ENCODE results near the gene LMAN1L.

LMAN1L gene

DNA sequence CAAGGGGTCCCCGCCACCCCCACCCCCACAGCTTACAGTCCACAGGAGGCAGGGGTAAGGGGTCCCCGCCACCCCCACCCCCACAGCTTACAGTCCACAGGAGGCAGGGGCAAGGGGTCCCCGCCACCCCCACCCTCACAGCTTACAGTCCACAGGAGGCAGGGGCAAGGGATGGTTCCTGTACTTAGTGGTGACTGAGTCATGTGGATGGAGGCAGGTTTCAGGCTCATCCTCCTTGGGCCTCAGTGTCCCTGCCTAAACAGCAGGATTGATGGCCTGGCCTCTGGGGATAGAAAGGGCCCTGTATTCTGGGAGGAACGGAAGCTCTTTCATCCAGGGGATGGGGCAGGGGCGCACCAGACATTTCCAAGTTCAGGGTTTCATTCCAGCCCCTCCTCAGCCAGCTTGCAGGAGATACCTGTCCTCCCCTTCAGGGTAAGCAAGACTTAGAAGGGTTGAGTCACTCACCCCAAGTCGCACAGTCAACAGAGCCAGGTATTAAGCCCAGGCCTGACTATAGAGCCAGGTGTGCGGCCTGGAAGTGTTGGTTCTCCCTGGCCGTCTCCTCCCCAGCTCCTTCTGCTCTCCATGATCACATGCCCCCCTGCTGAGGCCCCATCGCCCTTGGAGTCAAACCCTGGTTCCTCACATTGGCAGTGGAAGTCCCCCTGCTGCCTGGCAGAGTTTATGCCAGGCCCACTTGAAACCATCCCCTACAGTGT, 18.2 kb upstream of the LMAN1L start:
- DNase-seq, result no peak

DNA sequence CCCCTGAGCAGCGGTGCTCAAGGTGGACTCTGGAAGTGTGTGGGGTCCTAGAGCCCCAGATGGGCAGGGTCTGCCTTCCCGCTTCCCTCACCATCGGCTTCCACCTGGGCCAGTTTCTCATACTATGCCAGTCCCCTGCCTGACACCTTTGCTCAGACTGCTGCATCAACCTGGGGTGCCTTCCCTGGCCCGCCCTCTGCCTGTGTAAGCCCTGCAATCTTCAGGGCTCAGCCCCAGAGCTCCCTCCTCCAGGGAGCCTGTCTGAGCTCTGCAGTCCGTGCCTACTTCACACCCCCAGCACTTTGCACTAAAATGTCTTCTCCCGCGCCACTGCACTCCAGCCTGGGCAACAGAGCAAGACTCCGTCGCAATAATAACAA, 17.7 kb upstream of the LMAN1L start:
- no peak for DNase-seq

DNA sequence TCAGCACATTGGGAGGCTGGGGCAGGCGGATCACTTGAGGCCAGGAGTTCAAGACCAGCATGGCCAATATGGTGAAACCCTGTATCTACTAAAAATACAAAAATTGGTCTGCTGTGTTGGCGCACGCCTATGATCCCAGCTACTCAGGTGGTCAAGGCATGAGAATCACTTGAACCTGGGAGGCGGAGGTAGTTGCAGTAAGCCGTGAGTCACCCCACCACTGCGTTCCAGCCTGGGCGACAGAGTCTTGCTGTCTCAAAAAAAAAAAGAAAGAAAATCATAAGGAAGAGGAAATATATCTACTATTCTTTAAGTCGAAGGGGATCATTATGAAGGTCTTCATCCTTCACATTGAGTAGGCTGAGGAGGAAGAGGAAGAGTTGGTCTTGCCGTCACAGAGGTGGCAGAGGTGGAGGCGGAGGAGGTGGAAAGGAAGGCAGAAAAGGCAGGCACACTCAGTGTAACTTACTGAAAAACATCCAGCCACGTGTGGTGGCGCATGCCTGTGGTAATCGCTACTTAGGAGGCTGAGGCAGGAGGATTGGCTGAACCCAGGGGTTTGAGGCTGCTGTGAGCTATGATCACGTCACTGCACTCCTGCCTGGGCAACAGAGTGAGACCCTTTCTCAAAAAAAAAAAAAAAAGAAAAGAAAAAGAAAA, 16.5 kb upstream of the LMAN1L start:
- DNase-seq, result no peak

DNA sequence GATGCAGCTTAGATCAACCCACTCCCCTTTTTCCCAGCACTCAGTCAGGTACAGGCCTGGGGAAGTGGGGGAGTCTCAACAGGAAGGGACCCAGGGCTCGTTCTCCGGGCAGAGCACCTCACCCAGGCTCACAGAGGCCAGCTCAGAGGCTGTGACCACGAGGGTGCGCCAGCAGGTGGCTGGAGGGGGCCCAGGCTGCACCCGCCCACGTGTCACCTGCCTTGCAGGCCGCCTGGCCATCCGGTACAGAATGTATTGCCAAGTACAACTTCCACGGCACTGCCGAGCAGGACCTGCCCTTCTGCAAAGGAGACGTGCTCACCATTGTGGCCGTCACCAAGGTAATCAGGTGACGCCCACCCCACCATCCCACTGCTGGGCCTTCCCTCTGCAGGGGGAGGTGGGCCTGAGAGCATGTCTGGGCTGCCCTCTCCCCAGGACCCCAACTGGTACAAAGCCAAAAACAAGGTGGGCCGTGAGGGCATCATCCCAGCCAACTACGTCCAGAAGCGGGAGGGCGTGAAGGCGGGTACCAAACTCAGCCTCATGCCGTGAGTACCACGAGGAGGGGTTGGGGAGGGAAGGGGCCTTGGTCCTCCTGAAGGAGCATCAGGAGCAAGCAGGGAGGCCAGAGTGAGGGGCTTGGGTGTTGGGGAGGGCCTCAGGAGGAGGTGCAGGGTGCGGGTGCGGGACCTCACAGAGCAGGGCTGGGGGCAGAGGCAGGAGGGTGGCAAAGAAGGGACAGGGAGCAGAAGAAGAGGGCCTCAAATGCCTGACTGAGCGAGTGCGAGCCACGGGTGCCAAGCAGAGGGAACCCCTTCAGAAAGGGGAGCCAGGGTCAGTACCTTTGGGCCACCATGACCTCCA, 14.0 kb upstream of the LMAN1L start:
- DNase-seq, result no peak

DNA sequence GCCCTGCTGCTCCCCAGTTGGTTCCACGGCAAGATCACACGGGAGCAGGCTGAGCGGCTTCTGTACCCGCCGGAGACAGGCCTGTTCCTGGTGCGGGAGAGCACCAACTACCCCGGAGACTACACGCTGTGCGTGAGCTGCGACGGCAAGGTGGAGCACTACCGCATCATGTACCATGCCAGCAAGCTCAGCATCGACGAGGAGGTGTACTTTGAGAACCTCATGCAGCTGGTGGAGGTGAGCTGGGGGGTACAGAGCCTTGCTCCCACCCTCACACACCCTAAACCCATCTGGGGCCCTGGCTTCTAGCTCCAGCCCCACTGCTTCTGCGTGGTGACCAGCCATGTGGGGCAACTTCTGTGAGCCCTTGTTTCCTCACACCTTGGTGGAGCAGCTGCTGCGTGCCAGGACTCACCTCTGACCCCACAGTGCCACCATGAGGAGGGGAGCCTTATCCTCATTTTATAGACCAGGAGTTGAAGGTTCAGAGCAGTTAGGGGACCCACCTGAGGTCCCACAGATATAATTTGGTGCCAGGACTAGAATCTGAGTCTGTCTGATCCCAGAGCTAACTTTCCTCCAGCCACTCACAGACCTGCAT, 13.3 kb upstream of the LMAN1L start:
- DNase-seq, result no peak

DNA sequence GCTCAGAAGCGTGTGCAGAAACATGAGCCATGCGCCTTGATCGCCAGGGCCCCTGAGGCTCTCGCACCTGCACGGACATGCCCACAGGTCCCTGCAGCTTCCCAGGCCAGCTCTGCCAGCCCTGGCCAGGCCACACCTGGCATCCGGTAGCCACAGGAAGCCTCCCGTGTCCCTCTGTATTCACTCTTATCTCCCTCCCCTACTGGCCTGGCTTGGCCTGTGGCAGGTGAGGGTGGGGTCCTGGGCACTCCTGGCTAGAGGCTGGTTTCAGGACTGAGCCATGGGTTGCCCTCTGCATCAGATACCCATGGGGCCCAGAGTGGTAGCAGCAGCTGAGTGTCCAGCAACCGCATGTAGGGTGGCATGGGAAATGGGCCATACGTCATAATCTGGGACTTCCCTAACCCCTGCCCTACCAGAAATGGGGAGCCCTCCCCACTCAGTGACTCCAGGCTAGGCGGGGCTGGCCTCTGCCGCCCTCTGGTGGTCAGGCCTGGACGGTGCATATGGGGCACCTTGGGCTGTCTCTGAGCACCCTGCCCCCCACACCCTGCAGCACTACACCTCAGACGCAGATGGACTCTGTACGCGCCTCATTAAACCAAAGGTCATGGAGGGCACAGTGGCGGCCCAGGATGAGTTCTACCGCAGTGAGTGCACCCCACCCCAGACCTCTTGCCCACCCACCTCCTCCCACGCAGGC, 12.6 kb upstream of the LMAN1L start:
- DNase-seq, result no peak

DNA sequence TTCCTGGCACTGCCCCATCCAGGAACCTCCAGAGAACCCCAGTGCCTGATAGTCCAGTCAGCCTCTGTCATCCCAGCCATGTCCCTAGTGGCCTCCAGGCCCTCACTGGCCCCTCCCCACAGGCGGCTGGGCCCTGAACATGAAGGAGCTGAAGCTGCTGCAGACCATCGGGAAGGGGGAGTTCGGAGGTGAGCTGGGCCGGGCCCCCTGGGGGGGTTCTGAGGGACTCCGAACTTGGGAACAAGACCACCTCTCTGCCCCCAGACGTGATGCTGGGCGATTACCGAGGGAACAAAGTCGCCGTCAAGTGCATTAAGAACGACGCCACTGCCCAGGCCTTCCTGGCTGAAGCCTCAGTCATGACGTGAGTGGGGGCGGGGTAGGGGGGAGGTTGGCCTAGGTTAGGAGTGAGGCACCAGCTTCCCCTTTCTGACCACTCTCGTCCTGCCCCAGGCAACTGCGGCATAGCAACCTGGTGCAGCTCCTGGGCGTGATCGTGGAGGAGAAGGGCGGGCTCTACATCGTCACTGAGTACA, 12.0 kb upstream of the LMAN1L start:
- no peak for DNase-seq

DNA sequence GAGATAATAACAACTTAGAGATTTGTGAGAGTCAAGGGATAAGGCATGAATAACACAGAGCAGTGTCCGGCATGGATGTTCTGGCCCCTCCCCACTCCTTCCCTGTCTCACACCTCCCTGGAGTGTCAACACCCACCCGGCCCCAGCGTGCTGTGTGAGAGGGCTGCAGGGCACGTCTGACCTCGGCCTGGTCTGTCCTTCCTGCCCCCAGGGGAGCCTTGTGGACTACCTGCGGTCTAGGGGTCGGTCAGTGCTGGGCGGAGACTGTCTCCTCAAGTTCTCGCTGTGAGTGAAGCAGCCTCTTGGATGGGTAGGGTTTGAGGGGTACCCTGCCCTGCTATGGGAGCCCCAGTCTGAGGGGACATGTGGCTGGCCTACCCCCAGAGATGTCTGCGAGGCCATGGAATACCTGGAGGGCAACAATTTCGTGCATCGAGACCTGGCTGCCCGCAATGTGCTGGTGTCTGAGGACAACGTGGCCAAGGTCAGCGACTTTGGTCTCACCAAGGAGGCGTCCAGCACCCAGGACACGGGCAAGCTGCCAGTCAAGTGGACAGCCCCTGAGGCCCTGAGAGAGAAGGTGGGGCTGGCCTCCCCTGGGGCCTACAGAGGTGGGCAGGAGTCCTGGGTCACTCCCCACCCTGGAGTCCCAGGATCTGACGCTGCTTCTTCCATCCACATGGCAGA, 11.2 kb upstream of the LMAN1L start:
- no peak for DNase-seq

DNA sequence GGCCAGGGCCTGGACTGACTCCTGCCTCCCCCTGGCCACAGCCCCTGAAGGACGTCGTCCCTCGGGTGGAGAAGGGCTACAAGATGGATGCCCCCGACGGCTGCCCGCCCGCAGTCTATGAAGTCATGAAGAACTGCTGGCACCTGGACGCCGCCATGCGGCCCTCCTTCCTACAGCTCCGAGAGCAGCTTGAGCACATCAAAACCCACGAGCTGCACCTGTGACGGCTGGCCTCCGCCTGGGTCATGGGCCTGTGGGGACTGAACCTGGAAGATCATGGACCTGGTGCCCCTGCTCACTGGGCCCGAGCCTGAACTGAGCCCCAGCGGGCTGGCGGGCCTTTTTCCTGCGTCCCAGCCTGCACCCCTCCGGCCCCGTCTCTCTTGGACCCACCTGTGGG, 10.3 kb upstream of the LMAN1L start:
- no peak for DNase-seq

DNA sequence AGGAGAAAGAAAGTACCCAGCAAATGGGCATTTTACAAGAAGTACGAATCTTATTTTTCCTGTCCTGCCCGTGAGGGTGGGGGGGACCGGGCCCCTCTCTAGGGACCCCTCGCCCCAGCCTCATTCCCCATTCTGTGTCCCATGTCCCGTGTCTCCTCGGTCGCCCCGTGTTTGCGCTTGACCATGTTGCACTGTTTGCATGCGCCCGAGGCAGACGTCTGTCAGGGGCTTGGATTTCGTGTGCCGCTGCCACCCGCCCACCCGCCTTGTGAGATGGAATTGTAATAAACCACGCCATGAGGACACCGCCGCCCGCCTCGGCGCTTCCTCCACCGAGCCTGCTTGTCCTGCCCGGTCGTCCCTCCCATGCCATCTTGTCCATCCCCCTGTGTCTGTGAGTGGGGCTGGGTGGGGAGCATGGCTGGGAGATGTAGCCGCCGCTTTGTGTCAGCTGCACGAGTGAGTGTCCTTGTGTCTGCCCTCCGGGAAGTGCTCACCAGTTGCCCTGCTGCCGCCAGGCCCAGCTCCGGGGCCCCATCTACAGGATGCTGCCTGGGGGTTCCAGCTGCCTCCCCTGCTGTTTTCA, 9.7 kb upstream of the LMAN1L start:
- DNase-seq, result no peak

DNA sequence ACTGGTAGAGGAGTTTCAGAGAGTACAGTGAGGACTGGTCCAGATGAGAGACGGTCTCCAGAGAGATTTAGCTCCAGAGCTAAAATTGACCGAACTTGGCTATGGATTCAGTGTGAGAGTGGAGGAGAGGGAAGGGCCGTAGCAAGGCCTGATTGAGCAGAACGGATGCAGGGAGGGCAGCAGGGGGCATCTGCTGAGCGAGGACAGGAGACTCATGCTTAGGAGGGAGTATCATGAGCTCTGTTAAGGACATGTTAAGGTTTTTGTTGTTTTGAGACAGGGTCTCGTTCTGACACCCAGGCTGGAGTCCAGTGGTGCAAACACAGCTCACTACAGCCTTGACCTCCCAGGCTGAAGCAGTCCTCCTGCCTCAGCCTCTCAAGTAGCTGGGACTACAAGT, 7.7 kb upstream of the LMAN1L start:
- no peak for DNase-seq

DNA sequence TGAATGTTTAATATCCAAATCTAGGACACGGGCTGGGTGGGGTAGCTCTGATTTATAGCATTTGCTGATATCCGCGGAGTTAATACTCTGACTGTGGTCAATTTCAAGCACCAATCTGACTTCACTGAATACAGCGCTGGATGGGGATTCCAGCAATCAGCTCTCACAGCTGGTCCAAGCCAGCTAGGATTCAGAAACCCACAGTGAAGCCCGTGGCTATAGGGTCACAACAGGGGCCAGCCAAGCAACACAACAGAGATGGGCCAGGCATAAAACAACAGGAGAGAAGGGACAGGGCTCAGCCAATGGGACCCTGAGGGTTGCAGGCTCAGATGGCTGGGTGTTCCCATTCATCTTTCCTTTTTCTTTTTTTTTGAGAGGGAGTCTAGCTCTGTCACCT, 5.4 kb upstream of the LMAN1L start:
- DNase-seq, result no peak

DNA sequence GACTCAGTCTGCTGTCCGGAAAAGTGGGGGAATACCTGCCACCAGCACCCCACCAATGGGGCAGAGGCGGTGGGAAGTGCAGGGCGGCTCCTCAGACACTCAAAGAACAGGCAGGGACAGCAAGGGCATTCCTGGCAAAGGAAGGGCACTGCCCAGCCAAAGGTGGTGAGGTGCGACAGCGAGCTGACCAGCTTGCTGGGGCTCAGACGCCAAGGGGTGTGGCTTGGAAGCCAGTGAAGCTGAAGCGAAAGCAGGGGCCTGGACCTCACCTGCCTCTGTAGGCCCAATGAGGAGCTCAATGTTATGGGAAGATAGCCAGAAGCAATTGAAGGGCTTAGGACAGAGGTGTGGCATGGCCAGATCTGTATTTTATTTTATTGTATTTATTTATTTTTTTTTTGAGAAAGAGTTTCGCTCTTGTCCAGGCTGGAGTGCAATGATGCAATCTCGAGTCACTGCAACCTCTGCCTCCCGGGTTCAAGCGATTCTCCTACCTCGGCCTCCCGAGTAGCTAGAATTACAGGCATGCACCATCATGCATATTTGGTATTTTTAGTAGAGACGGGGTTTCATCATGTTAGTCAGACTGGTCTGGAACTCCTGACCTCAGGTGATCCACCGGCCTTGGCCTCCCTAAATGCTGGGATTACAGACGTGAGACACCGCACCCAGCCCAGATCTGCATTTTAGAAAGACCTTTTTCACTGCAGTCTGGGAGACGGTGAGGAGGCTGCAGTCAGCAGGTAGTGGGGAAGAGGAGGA, 4.4 kb upstream of the LMAN1L start:
- DNase-seq, result no peak

DNA sequence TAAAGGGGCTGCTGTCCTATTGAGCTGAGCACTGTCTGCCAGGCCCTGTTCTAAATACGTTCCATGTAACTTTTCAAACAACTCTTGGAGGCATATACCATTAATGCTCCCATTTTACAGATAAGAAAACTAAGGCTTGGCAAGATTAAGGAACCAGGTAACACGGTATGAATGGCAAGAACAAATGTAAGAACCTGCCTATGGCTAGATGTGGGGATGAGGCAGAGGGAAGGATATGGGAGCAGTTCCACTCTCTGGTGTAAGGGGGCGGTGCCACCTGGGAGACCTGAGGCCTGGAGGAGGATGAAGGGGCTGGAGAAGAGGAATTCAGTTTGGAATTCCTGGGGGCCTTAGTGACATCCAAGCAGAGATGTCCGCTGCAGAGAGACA, 3.8 kb upstream of the LMAN1L start:
- no peak for DNase-seq

DNA sequence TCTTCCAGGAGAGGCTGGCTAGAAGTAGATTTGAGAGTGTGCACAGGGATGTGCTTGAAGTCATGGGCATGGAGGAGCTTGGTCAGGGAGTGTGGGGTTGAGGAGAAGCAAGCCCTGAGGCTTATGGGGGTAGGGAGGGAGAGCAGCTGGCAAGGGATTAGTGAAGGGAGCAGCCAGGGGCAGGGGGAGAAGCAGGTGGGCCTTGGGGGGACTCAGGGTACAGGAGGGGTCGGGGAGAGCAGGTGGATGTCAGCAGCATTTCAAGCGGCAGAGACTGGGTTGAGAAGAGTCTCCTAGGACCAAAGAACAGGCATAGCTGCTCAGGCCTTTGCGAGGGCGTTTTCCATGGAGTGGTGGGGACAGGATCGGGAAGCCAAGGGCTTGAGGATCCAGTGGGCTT, 3.4 kb upstream of the LMAN1L start:
- no peak for DNase-seq

DNA sequence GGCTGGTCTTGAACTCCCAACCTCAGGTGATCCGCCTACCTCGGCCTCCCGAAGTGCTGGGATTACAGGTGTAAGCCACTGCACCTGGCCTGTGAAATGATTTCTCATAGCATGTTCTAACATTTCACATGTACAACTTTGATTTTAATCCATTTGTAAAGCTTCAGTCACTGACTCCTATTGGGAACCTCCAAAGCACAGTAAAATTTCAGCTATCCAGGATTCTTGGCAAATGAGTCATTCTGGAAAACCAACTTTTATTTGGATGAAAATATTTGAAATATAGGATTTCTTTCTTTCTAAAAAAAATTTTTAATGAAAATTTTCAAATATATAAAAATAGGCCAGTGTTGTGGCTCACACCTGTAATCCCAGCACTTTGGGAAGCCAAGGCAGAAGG, 2.7 kb upstream of the LMAN1L start:
- no peak for DNase-seq

DNA sequence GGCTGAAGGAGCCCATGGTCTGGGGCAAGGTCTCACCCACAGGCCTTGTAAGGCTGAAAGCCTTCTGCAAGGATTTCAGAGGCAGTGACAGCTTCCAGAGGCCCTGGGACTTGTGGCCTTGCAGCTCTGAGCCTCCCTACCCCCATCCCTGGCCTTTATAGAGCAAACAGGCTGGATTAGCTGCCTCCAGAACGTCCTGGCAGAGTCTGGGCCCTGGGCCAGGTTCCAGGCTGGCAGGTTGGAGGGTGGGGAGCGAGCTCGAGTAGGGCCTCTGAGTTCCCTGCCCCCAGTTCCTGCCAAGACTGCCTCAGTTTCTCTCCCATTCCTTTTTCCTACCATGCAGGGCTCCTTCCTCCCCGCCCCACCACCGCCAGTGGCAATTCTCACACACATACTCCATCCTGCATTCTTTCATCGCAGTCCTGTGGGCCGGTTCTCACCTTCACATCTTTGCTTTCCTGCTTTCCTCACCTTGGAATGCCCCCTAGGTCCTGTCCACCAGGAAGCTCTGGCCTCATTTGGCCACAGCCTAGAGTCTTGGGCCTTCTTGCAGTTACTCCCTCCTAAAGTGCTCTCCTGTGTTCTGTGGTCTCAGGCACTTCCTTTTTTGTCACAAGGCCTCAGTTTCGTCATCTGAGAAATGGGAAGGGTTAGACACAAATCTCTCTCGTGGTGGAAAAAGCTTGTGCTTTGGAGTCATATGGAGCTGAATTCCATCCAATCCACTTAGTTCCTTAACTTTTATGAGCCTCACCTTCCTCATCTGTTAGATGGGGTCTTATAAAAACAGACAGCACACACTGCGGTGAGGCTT, 2.7 kb downstream of the LMAN1L start:
- DNase-seq, result no peak

DNA sequence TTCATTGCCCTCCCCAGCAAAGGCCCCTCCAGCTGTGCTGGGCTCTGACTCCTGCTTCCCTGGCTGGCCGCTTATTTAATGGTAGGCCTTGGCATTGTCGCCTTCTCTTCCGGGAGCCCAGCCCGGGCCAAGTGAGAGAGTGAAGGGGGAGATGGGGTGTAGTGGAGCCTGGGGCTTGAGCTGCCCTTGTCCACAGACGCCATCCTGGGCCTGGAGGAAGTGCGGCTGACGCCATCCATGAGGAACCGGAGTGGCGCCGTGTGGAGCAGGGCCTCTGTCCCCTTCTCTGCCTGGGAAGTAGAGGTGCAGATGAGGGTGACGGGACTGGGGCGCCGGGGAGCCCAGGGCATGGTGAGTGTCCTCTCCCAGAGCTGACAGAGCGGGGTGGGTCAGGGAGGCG, 3.3 kb downstream of the LMAN1L start:
- no peak for DNase-seq

DNA sequence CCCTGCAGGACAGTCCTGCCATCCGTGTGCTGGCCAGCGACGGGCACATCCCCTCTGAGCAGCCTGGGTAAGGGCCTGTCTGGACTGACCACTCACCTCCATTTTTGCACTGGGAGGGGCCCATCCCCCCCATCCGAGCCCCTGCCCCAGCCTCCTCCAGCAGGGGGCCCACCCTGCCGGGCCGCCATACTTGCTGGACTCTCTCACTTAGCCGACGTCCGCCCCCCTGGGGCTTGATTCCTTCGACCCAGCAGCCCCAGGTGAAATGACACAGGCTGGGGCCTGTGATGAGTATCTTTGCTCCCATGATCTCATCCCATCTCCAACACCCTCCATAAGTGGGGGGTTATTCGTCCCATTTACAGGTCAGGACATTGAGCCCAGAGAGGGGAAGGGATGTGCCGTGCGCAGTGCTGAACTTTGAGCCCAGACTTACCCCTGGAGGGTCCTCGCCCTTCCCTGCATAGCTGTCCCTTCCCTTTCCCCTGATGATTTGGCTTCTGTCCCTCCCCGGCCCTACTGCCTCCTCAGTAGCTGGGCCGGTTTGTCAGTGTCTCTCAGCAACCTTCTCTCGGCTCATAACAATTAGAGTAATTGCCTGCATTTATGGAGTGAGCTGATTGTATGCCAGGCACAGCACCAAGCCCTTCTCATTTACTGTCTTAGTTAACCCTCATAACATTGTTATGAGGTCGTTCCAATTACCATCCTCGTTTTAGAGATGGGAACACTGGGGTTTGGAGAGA, 4.2 kb downstream of the LMAN1L start:
- DNase-seq, result no peak

All from NCI-H1092 treated with DMSO at 0.1 percent for 48 hours (cell line).